GM18511 (cell line): ENCODE data around the gene TIAM1.

Source experiments
- ATAC-seq: cut with Tn5 transposase; IDR thresholded peaks from one replicate; pipeline ENCODE4 v1.9.1; 2021; ENCODE audit warnings: mild to moderate bottlenecking, moderate library complexity; ENCODE audit not compliant: unreplicated experiment

Gene TIAM1

DNA sequence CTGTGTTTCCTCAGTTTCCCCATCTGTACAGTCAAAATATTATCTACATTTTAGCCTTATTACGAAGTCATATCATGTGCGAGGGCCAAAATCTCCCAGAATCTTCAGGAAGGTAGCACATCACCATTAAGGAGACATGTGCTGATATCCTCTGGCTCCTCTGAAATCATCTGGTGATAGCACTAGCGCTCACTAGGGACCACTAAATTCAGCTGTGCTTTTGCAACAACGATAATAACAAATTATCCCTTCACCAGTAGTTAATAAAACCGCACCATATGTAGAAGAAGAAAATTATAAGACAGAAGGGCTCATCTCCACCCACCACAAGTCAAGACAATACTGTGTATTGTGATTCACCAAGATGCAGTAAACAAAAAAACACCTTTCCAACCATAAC is 53.3 kb downstream of the TIAM1 start:
- no peak for ATAC-seq

DNA sequence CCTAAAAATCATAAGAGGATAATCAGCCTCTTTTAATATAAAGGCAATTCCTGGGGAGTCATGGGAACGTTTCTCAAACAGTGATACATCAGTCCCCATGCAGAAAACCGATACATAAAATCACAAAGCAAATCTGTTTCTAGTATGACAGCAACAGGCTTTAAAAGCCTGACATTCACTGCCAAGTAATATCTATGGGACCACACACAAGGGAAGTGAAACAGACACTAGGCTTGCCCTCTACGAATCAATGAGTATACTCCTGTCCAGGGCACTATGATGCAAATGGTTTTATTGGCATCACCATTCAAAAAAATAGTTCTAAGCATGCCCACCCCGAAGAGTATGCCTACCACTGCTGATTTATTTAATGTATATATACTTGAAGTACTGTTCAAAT is 54.4 kb downstream of the TIAM1 start:
- peak; percentile 75 for ATAC-seq

DNA sequence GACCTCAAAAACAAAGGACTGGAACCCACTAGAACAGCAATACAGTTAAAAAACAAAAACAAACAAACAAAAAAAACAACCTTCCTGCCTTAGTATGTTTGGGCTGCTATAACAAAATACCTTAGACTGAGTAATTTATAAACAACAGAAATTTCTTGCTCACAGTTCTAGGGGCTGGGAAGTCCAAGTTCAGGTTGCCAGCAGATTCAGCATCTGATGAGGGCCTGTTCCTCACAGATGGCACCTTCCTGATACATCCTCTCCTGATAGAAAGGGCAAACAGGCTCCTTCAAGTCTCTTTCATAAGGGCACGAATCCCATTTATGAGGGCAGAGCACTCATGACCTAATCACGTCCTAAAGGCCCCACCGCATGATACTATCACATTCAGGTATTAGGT is 55.9 kb downstream of the TIAM1 start:
- ATAC-seq: no peak

DNA sequence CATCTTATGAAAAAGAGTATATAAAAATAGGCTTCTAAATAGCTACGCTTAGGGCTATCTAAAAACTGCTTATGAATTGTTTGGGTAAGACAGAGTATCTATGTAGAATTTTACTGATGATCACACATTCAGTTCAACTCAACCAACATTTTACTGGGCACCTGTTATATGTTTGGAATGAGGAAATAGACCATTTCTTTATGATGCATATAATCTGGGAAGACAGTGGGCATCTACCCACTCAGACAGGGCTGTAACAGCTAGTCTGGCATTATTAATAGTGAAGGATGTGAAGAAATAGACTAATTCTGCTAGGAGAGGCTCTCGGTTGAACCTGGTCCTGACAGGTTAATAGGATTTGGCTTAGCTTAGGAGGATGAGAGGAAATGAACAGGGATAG is 56.9 kb downstream of the TIAM1 start:
- ATAC-seq: no peak

DNA sequence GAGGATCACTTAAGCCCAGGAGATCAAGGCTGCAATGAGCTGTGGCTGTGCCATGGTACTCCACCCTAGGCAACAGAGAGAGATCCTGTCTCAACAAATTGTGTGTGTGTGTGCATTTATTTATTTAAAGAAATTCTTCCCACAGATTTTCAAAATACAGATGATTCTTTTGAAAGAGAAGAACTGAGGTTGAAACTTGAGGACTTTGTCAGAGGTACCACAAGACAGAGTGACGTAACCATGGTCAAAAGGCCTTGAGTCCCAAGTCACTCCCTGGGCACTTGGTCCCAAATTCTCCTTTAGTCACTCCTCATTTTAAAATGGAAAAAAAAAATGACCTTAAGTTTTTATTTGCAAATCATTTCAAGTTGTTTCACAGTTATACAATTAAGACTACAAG is 57.4 kb downstream of the TIAM1 start:
- no peak for ATAC-seq

DNA sequence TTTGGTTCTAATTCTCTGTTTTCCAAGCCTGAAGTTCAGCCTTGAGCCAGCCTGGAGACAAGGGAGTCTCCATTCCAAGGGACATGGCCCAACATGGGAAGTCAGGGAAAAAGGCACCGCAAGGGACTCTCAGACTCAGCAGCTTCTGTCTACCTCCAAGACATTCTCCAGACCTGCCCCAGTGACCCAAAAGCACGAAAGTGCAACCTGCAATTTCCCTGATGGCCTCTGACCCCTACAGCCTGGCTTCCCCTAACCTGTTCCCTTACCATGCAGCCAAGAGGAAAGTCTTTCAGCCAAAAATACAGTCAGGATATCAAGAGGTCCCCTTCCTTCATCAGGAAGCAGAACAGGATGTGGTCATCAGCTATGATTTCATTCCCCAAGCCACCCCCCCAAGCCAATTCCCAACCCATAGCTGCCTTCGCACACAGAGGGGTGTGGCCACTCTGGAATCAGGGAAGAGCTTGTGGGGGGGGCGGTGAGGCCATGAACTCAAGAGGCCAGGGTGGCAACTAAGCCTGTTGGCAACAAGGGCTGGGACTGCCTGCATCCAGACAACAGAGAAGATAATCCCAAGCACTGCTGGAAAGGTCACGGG is 59.2 kb downstream of the TIAM1 start:
- no peak for ATAC-seq

DNA sequence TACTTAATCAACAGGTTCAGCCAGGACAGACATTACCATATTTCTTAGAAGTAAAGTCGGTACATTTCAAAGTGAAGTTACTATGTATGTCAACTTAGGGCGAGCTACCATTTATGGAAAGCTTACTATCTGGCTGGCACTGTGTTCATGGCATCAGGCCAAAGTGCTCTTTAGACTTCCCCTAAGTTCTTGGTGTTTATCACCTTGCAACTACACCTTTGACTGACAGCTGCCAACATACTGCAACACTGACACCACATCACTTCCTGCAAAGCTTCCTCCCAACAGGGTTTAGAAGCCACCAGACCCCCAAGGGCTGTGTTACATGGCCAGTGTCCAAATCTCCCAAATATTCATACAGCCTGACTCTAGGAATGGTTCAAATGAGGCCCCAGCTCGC is 61.0 kb downstream of the TIAM1 start:
- ATAC-seq: no peak

DNA sequence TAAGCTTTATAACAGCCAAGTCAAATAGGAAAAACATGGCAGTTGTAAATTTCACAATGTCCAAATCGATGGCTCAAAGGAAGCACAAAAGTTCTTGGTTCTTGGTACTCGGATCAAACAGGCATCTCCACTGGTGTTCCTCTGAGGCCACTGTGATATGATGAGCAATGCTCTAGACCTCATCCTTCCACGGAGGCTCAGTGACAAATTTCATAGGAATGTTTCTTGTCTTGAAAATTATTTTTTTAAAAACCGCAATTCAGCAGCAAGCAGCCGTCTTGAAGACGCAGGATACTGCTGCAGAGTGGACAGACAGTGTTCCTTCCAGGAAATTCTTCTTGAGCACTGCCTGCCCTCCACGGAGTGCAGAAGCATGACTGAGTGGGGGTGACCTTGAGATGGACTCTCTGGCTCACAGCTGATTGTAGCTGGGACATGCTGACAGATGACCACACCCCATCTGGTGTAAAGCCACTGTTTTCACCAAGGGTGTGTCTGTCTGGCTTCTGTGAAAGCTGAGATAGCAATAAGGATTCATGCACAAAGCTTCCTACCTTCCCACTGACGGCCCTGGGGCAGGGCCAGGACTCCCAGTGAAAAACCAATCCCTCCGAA is 61.9 kb downstream of the TIAM1 start:
- no peak for ATAC-seq

DNA sequence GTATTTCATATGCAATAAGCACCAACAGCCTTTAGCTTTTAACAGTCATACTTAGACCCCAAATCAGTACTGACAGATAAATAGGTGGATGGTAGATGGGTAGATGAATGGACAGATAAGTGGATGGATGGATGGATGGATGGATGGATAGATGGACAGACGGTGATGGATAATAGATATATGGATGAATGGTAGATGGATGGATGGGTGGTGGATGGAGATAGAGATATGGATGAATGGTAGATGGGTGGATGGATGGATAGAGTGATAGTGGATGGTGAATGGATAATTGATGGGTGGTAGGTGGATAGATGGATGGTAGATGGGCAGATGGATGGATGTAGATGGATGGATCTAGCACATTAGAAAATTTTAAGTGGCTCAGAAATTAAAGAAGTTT is 62.5 kb downstream of the TIAM1 start:
- ATAC-seq: no peak

DNA sequence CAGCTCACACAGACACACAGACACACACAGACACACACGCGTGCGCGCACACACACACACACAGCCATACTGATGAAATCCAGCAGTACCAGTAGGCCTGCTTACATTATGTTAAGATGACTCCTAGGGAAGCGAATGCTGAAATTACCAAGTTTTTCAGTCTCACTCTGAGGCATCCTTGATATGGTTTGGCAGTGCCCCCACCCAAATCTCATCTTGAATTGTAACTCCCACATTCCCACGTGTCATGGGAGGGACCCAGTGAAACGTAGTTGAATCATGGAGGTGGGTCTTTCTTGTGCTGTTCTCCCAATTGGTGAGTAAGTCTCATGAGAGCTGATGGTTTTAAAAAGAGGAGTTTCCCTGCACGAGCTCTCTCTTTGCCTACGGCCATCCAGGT is 64.1 kb downstream of the TIAM1 start:
- no peak for ATAC-seq

DNA sequence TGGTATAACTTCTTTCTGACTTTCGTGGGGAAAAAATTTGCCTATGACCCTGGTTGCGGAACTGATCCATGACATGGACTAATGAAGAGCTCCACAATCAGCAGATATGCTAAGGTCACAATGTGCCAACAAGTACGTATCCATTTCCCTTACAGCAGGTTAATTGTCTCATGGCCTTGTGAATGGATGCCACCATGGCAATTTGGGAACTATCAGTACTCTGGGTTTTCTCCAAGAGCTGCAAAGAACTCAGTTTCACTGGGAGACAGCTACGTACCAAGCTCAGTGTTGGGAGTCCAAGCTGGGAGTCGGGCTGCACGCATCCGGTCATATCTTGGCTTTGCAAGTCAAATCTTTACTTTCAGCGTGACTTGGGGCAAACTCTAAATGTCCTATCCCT is 64.8 kb downstream of the TIAM1 start:
- no peak for ATAC-seq

DNA sequence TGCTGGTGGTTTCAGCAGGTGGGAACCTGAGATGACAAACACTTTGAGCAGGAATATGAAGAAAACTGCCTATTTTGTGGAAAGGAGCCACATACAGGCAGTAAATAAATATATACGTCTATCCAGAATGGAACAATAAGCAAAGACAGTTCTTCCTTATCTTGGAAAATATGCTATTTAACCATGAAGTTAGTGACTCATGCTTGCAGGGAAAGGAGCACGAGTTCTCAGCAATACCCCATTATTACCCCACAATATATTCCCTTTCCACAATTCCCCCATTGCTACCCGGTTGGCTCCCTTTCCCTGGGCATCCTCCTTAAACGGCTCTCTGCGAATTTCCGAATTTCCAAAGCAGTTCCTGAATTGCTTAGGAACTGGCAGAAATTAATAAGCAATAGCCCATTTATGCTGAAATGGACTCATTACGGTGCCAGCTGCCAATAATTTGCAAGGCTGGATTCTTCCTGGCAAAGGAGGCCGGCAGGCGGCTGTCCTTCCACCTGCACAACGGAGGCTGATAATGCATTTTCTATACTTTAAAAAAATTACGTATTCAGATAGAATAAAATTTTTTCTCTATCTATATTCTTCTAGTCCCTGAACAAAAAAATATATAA is 65.4 kb downstream of the TIAM1 start:
- no peak for ATAC-seq

DNA sequence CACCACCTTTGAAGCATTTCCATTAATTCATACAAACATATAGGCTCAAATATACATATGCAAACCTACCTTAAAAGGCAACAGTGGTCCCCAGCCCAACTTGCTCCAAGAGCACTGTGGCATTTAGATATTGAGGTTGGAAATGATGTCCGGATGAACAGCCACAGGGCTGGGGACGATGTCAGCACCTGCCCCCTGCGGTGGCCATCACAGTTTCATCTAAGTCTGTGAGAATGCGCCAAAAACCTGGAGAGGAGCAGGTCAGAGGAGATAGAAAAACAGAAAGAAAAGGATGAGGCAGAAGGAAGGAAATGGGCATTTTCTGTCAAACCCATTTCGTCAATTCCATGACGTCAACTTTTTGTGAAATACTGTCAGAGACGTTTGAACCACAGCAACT is 67.4 kb downstream of the TIAM1 start:
- no peak for ATAC-seq

DNA sequence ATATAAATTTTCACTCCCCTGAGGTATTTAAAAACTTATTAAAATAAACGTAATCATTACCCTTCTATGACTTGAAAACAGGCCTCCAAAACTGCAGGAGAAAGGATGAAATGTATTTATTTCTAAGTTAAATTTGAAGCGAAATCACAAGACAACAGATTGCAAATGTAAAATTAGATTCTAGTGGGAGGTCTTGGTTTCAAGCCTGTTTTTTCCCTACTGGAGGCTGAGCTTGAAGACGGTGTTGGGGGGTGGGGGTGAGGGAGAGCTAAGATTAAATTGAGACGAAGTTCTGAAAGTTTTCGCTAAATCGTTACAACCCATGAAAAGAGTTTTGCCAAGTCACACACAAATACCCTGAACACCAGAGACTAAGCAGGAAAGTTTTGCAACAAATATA is 68.2 kb downstream of the TIAM1 start:
- ATAC-seq: no peak

DNA sequence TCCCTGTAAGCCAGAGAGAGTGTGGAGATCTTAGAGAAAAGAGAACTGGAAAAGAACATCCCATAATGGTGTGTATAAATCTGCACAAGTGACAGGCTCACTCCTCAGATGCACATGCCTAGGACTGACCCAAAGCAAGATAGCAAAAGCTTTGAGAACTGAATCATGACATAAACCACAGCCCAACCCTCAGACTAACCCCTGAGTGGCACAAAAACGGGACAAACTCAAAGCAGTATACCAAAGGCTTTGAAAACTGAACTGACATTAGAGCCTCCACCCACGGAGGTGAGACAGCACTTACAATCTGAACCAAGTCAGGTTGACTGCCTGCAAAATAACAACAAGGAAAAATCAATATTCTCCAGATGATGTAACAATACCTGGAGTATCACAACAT is 70.8 kb downstream of the TIAM1 start:
- no peak for ATAC-seq

DNA sequence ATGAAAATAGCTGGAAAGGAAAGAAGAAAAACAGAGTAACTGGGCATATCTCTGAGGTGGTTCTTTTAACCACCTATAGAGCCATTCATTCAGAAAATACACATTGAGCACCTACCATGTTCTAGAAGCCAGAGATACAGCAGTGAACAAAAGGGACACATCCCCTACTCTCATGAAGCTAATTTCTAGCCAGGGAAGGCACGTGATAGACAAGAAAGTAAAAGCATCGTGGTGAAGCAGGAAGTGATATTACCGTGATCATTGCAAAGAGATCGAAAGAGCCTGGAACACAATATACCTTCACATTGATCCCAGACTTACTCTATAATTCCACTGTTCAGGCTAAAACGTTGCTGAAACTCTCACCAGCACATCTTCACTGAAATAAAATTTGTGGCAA is 76.0 kb downstream of the TIAM1 start:
- ATAC-seq: no peak

DNA sequence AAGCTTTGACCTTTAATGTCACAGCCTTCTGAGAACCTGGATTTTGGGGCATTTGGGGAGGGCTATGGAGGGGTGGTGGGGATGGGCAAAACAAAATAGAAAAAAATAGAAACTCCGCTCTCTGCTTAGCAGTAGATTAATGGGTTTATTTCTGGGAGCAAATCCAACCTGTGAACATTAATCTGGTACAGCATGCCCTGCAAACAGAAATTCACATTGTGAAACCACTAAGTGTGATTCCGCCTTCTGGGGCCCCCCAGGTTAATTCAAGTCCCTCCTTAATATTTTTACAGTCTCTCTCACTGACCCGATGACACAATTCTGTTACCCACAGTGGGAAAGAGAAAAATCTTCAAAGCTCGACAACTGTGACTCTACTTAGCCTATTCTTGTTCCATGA is 76.4 kb downstream of the TIAM1 start:
- ATAC-seq: no peak

DNA sequence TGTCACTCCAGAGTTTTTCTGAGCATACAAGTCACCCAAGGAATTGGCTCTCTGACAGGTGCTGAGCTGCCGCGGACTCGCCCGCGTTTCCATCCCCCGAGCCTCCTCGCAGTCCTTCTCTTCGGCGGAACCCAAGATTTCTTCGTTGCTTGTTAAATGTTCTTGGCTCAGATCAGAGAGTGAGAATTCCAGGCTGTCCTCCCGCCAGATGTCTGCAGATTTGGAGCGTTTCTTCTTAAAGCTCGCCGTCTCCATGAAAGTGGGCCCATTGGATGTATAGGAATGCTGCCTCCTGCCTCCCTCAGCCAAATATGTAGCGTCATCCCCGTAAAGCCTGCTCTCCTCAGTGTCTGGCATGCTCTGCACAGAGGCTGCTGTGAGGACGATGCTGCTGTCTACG is 77.8 kb downstream of the TIAM1 start:
- ATAC-seq: no peak

DNA sequence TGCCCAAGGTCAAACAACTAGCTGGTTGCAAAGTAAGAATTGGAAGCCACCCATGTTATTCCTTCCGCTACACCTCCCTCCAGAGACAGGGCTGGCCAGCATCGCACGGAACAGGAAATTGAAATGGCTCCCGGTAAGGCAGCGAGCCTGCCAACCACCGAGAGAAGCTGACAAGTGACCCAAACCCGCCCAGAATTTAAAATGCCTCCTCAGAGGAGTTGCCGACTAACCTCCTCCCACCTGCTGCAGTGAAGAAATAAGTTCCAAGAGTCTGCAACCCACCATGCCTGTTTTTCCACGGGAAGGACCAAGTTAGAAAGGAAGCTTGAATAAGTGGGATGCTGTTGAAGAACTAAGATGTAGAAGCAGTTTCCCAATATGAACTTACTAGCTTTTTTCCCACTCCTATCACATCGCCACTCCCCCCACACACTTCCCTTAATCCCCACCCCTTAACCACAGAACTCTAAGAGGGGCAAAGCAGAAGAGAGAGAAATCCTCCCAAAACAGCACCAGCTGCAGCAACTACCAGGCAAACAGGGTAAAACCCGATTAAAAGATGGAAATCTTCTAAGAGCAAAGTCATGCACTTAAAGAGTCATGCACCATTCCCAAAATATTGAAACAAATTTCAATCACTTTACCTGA is 78.6 kb downstream of the TIAM1 start:
- no peak for ATAC-seq

DNA sequence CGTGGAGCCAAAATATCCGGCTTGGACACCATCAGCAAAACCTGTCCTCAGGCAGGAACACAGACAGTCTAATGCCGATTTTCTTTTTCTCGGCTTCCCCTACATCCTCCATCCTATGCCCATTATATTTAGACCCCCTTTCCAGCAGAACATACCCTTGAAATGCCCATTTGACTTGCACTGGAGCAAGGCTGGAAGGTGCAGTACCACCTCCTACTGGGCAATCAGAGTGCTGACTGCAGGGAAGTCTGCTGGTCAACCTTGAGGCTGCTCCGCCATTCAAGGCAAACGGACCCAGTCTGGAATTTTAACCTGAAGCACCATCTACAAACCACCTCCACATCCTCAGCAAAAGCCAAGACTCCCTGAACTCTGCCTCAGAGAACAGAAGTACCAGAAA is 79.5 kb downstream of the TIAM1 start:
- no peak for ATAC-seq

DNA sequence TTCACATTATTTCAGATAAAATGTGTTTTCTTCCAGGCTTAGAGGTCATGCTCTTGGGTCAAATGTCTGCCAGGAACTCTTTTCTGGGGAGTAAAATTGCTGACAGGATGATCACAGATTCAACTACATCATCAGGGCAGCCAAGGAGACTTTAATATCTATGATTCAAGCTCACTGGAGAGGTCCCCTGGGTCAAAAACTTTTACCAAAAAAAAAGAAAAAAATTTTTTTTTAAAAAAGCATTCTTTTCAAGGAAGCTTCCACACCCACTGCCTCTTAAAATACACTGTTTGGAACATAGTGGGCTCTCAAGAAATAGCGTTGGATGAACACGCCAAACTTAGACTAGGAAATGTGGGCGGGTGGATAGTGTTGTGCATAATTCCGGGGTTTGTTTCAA is 81.3 kb downstream of the TIAM1 start:
- no peak for ATAC-seq

DNA sequence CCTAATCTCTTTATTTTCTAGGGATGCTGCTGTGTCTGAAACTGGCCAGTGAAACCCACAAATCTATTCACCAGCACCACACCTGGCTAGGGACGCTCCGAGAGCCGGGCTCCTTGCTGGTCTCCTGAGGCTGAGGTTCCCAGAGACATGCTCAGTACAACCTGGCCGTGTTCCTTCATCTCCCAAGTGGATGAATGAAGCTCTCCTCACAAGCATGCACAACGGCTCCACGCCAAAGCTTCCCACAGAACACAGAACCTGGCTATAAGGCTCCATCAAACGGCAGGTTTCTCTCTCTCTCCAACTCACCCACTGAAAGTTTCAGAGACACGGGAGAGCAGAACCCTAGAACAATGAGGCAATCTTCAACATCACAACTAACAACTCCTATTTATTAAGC is 82.3 kb downstream of the TIAM1 start:
- ATAC-seq: no peak
